K562 (cell line): ENCODE results near the gene CMSS1. TPM values are rescaled to one million over a fixed set of nuclear protein-coding genes. Genes with fewer than 3 reads are reported as not detected.

Experiments used
- ATAC-seq: fragments of 200-7000 bp; cut with Tn5 transposase; 3 replicates; pipeline ENCODE4 v1.9.1; 2020; ENCODE audit warnings: moderate library complexity
- BruUV-seq: library from RNA; stranded (reverse); fragments of 400-500 nt; replicated peaks from 2 replicates; lab custom pipeline; 2021; lab: Mats Ljungman, UMichigan
- CTCF ChIA-PET: fragments of 300-600 bp; formaldehyde crosslinking; extraction: SDS; loops from one replicate; lab custom pipeline; 2021; ENCODE audit warnings: low intra/inter-chr PET ratio; lab: Yijun Ruan, JAX
- POLR2A ChIA-PET: fragments of 300-600, 350-650 bp; sonication (Branson Sonifier 250); formaldehyde crosslinking; extraction: SDS; loops from one replicate; lab custom pipeline; 2021; ENCODE audit warnings: antibody characterized with exemption, inconsistent platforms; lab: Yijun Ruan, JAX
- DNase-seq, 4 experiments: peaks; one replicate each; pipeline versions ENCODE4 v3.0.0 to v3.0.0-alpha.2; 2011 to 2018; ENCODE audit warnings: low spot score in 3 of 4, mixed read lengths in 3 of 4; ENCODE audit errors: extremely low read depth in 1 of 4
- FAIRE-seq: peaks from 2 replicates; lab custom pipeline; 2011; peaks lifted over from hg19 to GRCh38; lab: Jason Lieb, UNC
- H2AFZ ChIP-seq: 2 replicates; pipeline ENCODE4 v1.6.0; 2011; ENCODE audit warnings: low read depth, low read length, control low read depth, inconsistent platforms
- H3K27ac ChIP-seq: fragments of 200-600 bp; 3 replicates; pipeline ENCODE4 v1.8.0; 2011; ENCODE audit warnings: low read depth, mild to moderate bottlenecking, control low read depth, inconsistent platforms, low read length, moderate library complexity, mixed read lengths; ENCODE audit errors: extremely low read depth
- H3K27me3 ChIP-seq, 2 experiments: fragments of 300-600 bp in 1 of 2; 2 replicates in 1 of 2; 3 replicates in 1 of 2; pipeline versions ENCODE4 v1.6.0 to v1.8.0; 2011; ENCODE audit warnings: inconsistent platforms in 2 of 2, low read length in 2 of 2, mild to moderate bottlenecking in 1 of 2, mixed read lengths in 1 of 2, moderate library complexity in 1 of 2; ENCODE audit not compliant: control insufficient read depth in 2 of 2, insufficient read depth in 2 of 2
- H3K36me3 ChIP-seq: fragments of 300-600 bp; 3 replicates; pipeline ENCODE4 v1.8.0; 2011; ENCODE audit warnings: mild to moderate bottlenecking, low read length, inconsistent platforms; ENCODE audit not compliant: control insufficient read depth, insufficient read depth
- H3K4me1 ChIP-seq, 2 experiments: fragments of 200-600 bp in 1 of 2; replicated peaks in 1 of 2; 2 replicates in 1 of 2; 3 replicates in 1 of 2; pipeline versions ENCODE4 v1.5.1 to v1.8.0; 2011; ENCODE audit warnings: inconsistent platforms in 2 of 2, low read length in 2 of 2, mild to moderate bottlenecking in 1 of 2, mixed read lengths in 1 of 2, moderate library complexity in 1 of 2; ENCODE audit not compliant: control insufficient read depth in 2 of 2, insufficient read depth in 2 of 2
- H3K4me2 ChIP-seq: 2 replicates; pipeline ENCODE4 v1.6.1; 2011; ENCODE audit warnings: low read length, control low read depth, inconsistent platforms, mixed read lengths; ENCODE audit not compliant: insufficient read depth
- H3K4me3 ChIP-seq: fragments of 200-600 bp; sonication (generic), shearing (Covaris generic); 2 replicates; pipeline ENCODE4 v1.5.1; 2016; ENCODE audit warnings: control low read depth, inconsistent platforms
- H3K79me2 ChIP-seq: fragments of 200-600 bp; 3 replicates; pipeline ENCODE4 v1.8.0; 2011; ENCODE audit warnings: low read length, inconsistent platforms; ENCODE audit not compliant: control insufficient read depth, insufficient read depth
- H3K9ac ChIP-seq, 2 experiments: 2 replicates each; pipeline versions ENCODE4 v1.6.0 to v1.6.1; 2011; ENCODE audit warnings: low read depth in 2 of 2, low read length in 2 of 2, control low read depth in 1 of 2, inconsistent platforms in 1 of 2, mild to moderate bottlenecking in 1 of 2, mixed read lengths in 1 of 2; ENCODE audit not compliant: insufficient read depth in 1 of 2
- H3K9me1 ChIP-seq: one replicate; pipeline ENCODE4 v1.6.0; 2011; ENCODE audit warnings: inconsistent platforms, mild to moderate bottlenecking, low read length, moderate library complexity; ENCODE audit not compliant: control insufficient read depth, insufficient read depth
- H3K9me3 ChIP-seq: replicated peaks from 2 replicates; pipeline ENCODE4 v1.5.1; 2011; ENCODE audit warnings: low read depth, low read length, inconsistent platforms; ENCODE audit not compliant: control insufficient read depth, insufficient read depth
- H4K20me1 ChIP-seq: replicated peaks from 2 replicates; pipeline ENCODE4 v1.6.1; 2011; ENCODE audit warnings: low read length, inconsistent platforms, mixed read lengths; ENCODE audit not compliant: control insufficient read depth, insufficient read depth
- C11orf30 ChIP-seq: fragments of 450-650 bp; IDR thresholded peaks from 2 replicates; pipeline ENCODE4 v1.6.1; 2016; ENCODE audit warnings: low read depth, mild to moderate bottlenecking
- MAFF ChIP-seq: IDR thresholded peaks from 2 replicates; pipeline ENCODE4 v1.6.1; 2012; ENCODE audit warnings: low read length, improper control_type of control experiment
- MAFG ChIP-seq: fragments of 450-650 bp; conservative IDR thresholded peaks from 2 replicates; pipeline ENCODE4 v1.6.1; 2016; ENCODE audit warnings: missing genetic modification characterization, missing compliant biosample characterization
- NFE2 ChIP-seq: IDR thresholded peaks from 2 replicates; pipeline ENCODE4 v1.6.1; 2014; ENCODE audit warnings: antibody characterized with exemption, low read depth
- NFE2L1 ChIP-seq: fragments of 450-650 bp; IDR thresholded peaks from 2 replicates; pipeline ENCODE4 v1.6.1; 2016; ENCODE audit warnings: missing genetic modification characterization, low read depth, mild to moderate bottlenecking, missing compliant biosample characterization, moderate library complexity, borderline replicate concordance
- SRF ChIP-seq, 2 experiments: fragments of 250-450, 450-650 bp in 1 of 2; sonication (Bioruptor Pico) in 1 of 2; sonication (generic) in 1 of 2; formaldehyde crosslinking; IDR thresholded peaks; 2 replicates each; pipeline versions ENCODE4 v1.5.0 to v1.5.1; 2020 to 2022; ENCODE audit warnings: mild to moderate bottlenecking in 1 of 2, missing genetic modification reagents in 1 of 2
- TAF9B ChIP-seq: fragments of 450-650 bp; IDR thresholded peaks from 2 replicates; pipeline ENCODE4 v1.6.1; 2018; ENCODE audit warnings: mild to moderate bottlenecking; ENCODE audit not compliant: partially characterized antibody
- ZFPM2 ChIP-seq: fragments of 250-450 bp; sonication (Bioruptor Pico); IDR thresholded peaks from 2 replicates; pipeline ENCODE4 v1.5.1; 2022; ENCODE audit warnings: mild to moderate bottlenecking
- ZNF316 ChIP-seq: fragments of 450-650 bp; IDR thresholded peaks from 2 replicates; pipeline ENCODE4 v1.6.1; 2016
- WGBS: fragments of 100-300 bp; shearing (Covaris generic); methylation state at CpG from one replicate; pipeline ENCODE4 v1.1.6; 2016; ENCODE audit warnings: low coverage, mixed read lengths; ENCODE audit not compliant: insufficient coverage; ENCODE audit errors: missing lambda C conversion rate; 5-methylcytosine and 5-hydroxymethylcytosine counted together
- in situ Hi-C: fragments of 300-500 bp; cut with MboI; formaldehyde crosslinking; loops from 4 replicates; pipeline ENCODE4 v1.15.0; 2018; ENCODE audit warnings: inconsistent platforms, mixed read lengths
- intact Hi-C: fragments of 100-400 bp; cut with micrococcal nuclease; formaldehyde crosslinking; loops from 2 replicates; pipeline ENCODE4 v1.14.2; 2022
- polyA plus RNA-seq, 8 experiments: library from polyadenylated mRNA; depleted of rRNA in 4 of 8; stranded (reverse) in 5 of 8; unstranded in 3 of 8; fragments of >200 nt; fragmentation: Nextera tagmentation in 2 of 8; fragmentation: Illumina TruSeq in 1 of 8; extraction: Ambion mirVana in 2 of 8; extraction: Trizol in 1 of 8; gene quantifications; 2 replicates each; pipeline versions ENCODE4 v1.2.1 to v1.2.3, GENCODE V29; 2011 to 2014; ENCODE audit warnings: inconsistent platforms in 1 of 8, missing spikeins in 1 of 8
- total RNA-seq, 7 experiments: library from RNA; depleted of rRNA in 6 of 7; stranded (reverse); fragments of >200 nt in 6 of 7; fragmentation: Illumina TruSeq in 2 of 7; extraction: Trizol in 2 of 7; gene quantifications; 2 replicates each; pipeline versions ENCODE4 v1.2.1 to v1.2.3, GENCODE V29; 2011 to 2021; ENCODE audit warnings: low replicate concordance in 1 of 7
- TF ChIP-seq, protein P1 (sequence below), 2 experiments: fragments of 450-650 bp; conservative IDR thresholded peaks; 2 replicates each; pipeline ENCODE4 v1.6.1; 2017; ENCODE audit warnings: mild to moderate bottlenecking in 2 of 2, moderate library complexity in 2 of 2

The CMSS1 gene
- total and polyA plus RNA-seq, 9 of the 15 experiments (the other 6 are each of a cell fraction or from before 2014, with no cell fraction given): 46.9 to 109 (median 72.3) TPM

DNA sequence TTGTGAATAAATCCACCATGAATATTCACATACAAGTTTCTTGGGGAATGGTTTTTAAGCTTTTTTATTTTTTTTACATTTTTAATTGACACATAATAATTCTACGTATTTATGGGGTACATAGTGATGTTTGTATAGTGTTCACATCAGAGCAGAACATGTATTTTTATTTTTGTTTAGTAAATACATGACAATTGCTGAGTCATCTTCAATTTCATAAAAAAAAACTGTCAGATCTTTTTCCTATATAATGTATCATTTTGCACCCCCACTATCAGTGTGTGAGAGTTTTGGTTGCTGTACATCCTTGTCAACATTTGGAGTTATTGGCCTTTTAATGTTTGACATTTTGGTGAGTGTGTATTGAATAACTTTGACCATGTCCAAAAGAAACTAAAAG, 336.5 kb downstream of the CMSS1 start:
- ChIA-PET POLR2A (no interaction called here), CTCF (no interaction called here)
- FAIRE-seq (no peak), DNase-seq (no peak), ATAC-seq (no peak)
- H3K9ac ChIP-seq: no peak overlapping the region
- H3K79me2 ChIP-seq: no peaks in the 10 kb centered on the region
- H3K4me2 ChIP-seq: no peak overlapping the region
- no peaks in the 10 kb centered on the region for H3K27me3 ChIP-seq
- intact Hi-C loops: no loop called here
- no peaks in the 10 kb centered on the region for H3K9me1 ChIP-seq
- H3K27ac ChIP-seq: no peak overlapping the region
- H3K9me3 ChIP-seq: peaks cover 5% of the 10 kb centered on the region
- no peak overlapping the region for H3K4me3 ChIP-seq
- H2AFZ ChIP-seq: no peak overlapping the region
- no TSS peak for BruUV-seq
- peaks cover 13% of the 10 kb centered on the region; the same call in 2 of the 3 replicates for H3K36me3 ChIP-seq
- in situ Hi-C loops: no loop called here
- WGBS: 100% methylated on average over 1 of the region's 1 CpG
- TF ChIP-seq ZFPM2 (CRISPR knock-in tag): no peak
- TF ChIP-seq MAFG (tag): peak; percentile 68
- no peak for TF ChIP-seq TAF9B
- 0 out of 2 replicates have a peak, but pooled peaks have one; percentile 20 for TF ChIP-seq NFE2
- peak; percentile 79 for TF ChIP-seq ZNF316
- TF ChIP-seq SRF (CRISPR knock-in tag; IDR thresholded peaks at IDR 0.05): no peak
- peak; percentile 45 for TF ChIP-seq C11orf30
- TF ChIP-seq MAFF: peak; percentile 57
- peak; percentile 47; the same call in 1 of the 2 replicates for TF ChIP-seq NFE2L1 (tag)
- TF ChIP-seq, protein P1, sequence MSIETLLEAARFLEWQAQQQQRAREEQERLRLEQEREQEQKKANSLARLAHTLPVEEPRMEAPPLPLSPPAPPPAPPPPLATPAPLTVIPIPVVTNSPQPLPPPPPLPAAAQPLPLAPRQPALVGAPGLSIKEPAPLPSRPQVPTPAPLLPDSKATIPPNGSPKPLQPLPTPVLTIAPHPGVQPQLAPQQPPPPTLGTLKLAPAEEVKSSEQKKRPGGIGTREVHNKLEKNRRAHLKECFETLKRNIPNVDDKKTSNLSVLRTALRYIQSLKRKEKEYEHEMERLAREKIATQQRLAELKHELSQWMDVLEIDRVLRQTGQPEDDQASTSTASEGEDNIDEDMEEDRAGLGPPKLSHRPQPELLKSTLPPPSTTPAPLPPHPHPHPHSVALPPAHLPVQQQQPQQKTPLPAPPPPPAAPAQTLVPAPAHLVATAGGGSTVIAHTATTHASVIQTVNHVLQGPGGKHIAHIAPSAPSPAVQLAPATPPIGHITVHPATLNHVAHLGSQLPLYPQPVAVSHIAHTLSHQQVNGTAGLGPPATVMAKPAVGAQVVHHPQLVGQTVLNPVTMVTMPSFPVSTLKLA (conservative IDR thresholded peaks at IDR 0.05): no peak
- no peaks in the 10 kb centered on the region for H4K20me1 ChIP-seq
- no peaks in the 10 kb centered on the region for H3K4me1 ChIP-seq
